ENCODE results near the gene KCNC1. TPM values are rescaled to one million over a fixed set of nuclear protein-coding genes. Genes with fewer than 3 reads are reported as not detected.

KCNC1 gene
- polyA plus RNA-seq, 1 of the 3 experiments (the other 2 are of a cell fraction): 0.18 TPM

GRCh38 chr11:17821648-17822400 lies 87.2 kb downstream of the KCNC1 start (continued):
- TF ChIP-seq IRF3 (IDR thresholded peaks at IDR 0.05; ENCODE audit: low read depth, low read length) (no peak), ELF1 (IDR thresholded peaks at IDR 0.05) (no peak), CTCF (IDR thresholded peaks at IDR 0.05) (no peak), TCF12 (IDR thresholded peaks at IDR 0.05) (peak; percentile 61), FOSL2 (IDR thresholded peaks at IDR 0.05; ENCODE audit: borderline replicate concordance, low read depth) (no peak), MEF2A (IDR thresholded peaks at IDR 0.05; ENCODE audit: borderline replicate concordance, low read depth) (peak; percentile 73)

DNA sequence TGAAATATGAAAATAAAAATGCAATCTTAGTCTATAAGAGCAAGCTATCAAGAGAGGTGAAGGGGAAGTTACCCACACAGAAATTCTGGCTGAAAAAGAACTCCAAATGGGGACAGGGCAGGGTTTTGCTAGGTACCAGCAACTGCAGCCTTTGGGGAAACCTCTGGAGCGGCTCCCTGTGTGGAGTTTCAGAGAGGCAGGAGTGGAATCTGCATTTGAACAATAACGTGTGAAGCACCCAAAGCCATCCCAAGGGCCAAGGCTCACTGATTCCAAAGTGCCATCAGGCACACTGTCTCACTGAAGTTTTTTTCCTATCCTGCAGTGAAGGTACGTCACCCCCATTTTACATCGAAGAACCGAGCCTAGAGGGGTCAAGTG lies 87.8 kb downstream of the KCNC1 start:
- Histone ChIP-seq H3K27ac (ENCODE audit: low read depth in 2 of 2, low read length in 1 of 2) (peak overlapping the region; percentile 1 to 85; a peak in 3 of 4 replicates), H3K9ac (no peak overlapping the region), H3K9me2 (no peaks in the 10 kb centered on the region), H3K9me3 (no peaks in the 10 kb centered on the region), H3K36me3 (replicated peaks in 1 of 2; ENCODE audit: control insufficient read depth in 1 of 2, insufficient read depth in 2 of 2, low read length in 1 of 2) (no peaks in the 10 kb centered on the region), H3K79me2 (ENCODE audit: insufficient read depth) (no peaks in the 10 kb centered on the region), H3K4me3 (ENCODE audit: low read depth in 2 of 2, low read length in 1 of 2) (no peak overlapping the region), H3F3A (replicated peaks; ENCODE audit: insufficient read depth) (no peaks in the 10 kb centered on the region), H3K27me3 (ENCODE audit: insufficient read depth) (no peaks in the 10 kb centered on the region), H4K20me1 (ENCODE audit: insufficient read depth) (no peaks in the 10 kb centered on the region), H3K4me2 (no peak overlapping the region), H3K4me1 (ENCODE audit: control insufficient read depth in 1 of 2, insufficient read depth in 2 of 2, low read depth in 1 of 2, low read length in 1 of 2) (peaks cover 6 to 9% of the 10 kb centered on the region in 2 experiments; a peak in 2 of 4 replicates), H2AFZ (ENCODE audit: low read depth) (no peak overlapping the region)
- TF ChIP-seq CHD2 (IDR thresholded peaks at IDR 0.05; ENCODE audit: low read length, partially characterized antibody): no peak
- no peak for TF ChIP-seq FOXM1 (IDR thresholded peaks at IDR 0.05; ENCODE audit: low read depth)
- TF ChIP-seq CTCF (IDR thresholded peaks at IDR 0.05): no peak
- no peak for TF ChIP-seq IRF3 (IDR thresholded peaks at IDR 0.05; ENCODE audit: low read depth, low read length)
- no peak for TF ChIP-seq TAF1 (IDR thresholded peaks at IDR 0.05; ENCODE audit: borderline replicate concordance, low read depth, low read length)
- ChIA-PET CTCF (interaction anchor here (1.6 kb wide), 1 partner anchor 91 kb away, joined by 5 read pairs; no protein-coding TSS in a partner anchor), POLR2A (no interaction called here)
- WGBS (ENCODE audit: low lambda C conversion rate): 90% methylated on average over 5 of the region's 5 CpGs
- DNase-seq: no peak

Data from SK-N-SH (cell line).